GM23248 (cell line): Measurements from ENCODE around the gene ACO2. TPM values are rescaled to one million over a fixed set of nuclear protein-coding genes. Genes with fewer than 3 reads are reported as not detected.
A peak's percentile ranks its signal among the peaks of the same experiment; 100 is the strongest.

Experiments
- DNase-seq: peaks from one replicate; pipeline ENCODE4 v3.0.0-alpha.2; 2015
- H2AFZ ChIP-seq: fragments of 200-600 bp; sonication (generic); 2 replicates; pipeline ENCODE4 v1.6.1; 2016; ENCODE audit warnings: antibody characterized with exemption
- H3F3A ChIP-seq: fragments of 200-600 bp; sonication (generic); 2 replicates; pipeline ENCODE4 v1.6.1; 2016; ENCODE audit warnings: mild to moderate bottlenecking, antibody characterized with exemption, mixed run types; ENCODE audit not compliant: insufficient read depth
- H3K27ac ChIP-seq: fragments of 200-600 bp; sonication (generic); 2 replicates; pipeline ENCODE4 v1.5.1; 2016; ENCODE audit warnings: mild to moderate bottlenecking
- H3K27me3 ChIP-seq: fragments of 200-600 bp; sonication (generic); replicated peaks from 2 replicates; pipeline ENCODE4 v1.6.1; 2016; ENCODE audit warnings: mild to moderate bottlenecking; ENCODE audit not compliant: insufficient read depth
- H3K36me3 ChIP-seq: fragments of 200-600 bp; sonication (generic); 2 replicates; pipeline ENCODE4 v1.6.1; 2016; ENCODE audit warnings: low read depth, mild to moderate bottlenecking
- H3K4me1 ChIP-seq: fragments of 200-600 bp; sonication (generic); 2 replicates; pipeline ENCODE4 v1.6.1; 2016; ENCODE audit warnings: mild to moderate bottlenecking; ENCODE audit not compliant: insufficient read depth
- H3K4me2 ChIP-seq: fragments of 200-600 bp; sonication (generic); one replicate; pipeline ENCODE4 v1.6.1; 2016; ENCODE audit warnings: mild to moderate bottlenecking; ENCODE audit not compliant: unreplicated experiment
- H3K4me3 ChIP-seq: fragments of 200-600 bp; sonication (generic); 2 replicates; pipeline ENCODE4 v1.5.1; 2016; ENCODE audit warnings: mild to moderate bottlenecking
- H3K79me2 ChIP-seq: fragments of 200-600 bp; sonication (generic); 2 replicates; pipeline ENCODE4 v1.6.1; 2016; ENCODE audit warnings: mild to moderate bottlenecking; ENCODE audit not compliant: insufficient read depth
- H3K9ac ChIP-seq: fragments of 200-600 bp; sonication (generic); 2 replicates; pipeline ENCODE4 v1.6.1; 2016; ENCODE audit warnings: mild to moderate bottlenecking
- H3K9me2 ChIP-seq: fragments of 200-600 bp; sonication (generic); 2 replicates; pipeline ENCODE4 v1.6.1; 2016; ENCODE audit warnings: mixed run types, mild to moderate bottlenecking, moderate library complexity; ENCODE audit not compliant: insufficient read depth
- H3K9me3 ChIP-seq: fragments of 200-600 bp; sonication (generic); one replicate; pipeline ENCODE4 v1.6.1; 2017; ENCODE audit warnings: low read depth
- H4K20me1 ChIP-seq: fragments of 200-600 bp; sonication (generic); 2 replicates; pipeline ENCODE4 v1.6.0; 2016; ENCODE audit not compliant: insufficient read depth
- EZH2 ChIP-seq: fragments of 200-600 bp; sonication (generic); IDR thresholded peaks from 2 replicates; pipeline ENCODE4 v1.6.1; 2018; ENCODE audit warnings: antibody characterized with exemption, mild to moderate bottlenecking; ENCODE audit not compliant: insufficient read depth, poor library complexity, severe bottlenecking
- EZH2phosphoT487 ChIP-seq: fragments of 200-600 bp; sonication (generic); IDR thresholded peaks from 2 replicates; pipeline ENCODE4 v1.6.1; 2018; ENCODE audit warnings: antibody characterized with exemption, moderate library complexity, mild to moderate bottlenecking, low read depth; ENCODE audit not compliant: insufficient read depth
- WGBS, 2 experiments: methylation state at CpG; one replicate each; pipeline ENCODE4 v1.1.6; 2015 to 2017; ENCODE audit warnings: low lambda C conversion rate in 2 of 2, low coverage in 1 of 2; ENCODE audit errors: missing lambda C conversion rate in 2 of 2; 5-methylcytosine and 5-hydroxymethylcytosine counted together
- in situ Hi-C: fragments of 300-500 bp; cut with MboI; formaldehyde crosslinking; loops from 2 replicates; pipeline ENCODE4 v1.15.0; 2020
- polyA plus RNA-seq: library from polyadenylated mRNA; unstranded; fragments of >200 nt; fragmentation: Nextera tagmentation; extraction: Ambion mirVana; gene quantifications from 2 replicates; pipeline ENCODE4 v1.2.1, GENCODE V29; 2016
- total RNA-seq: library from RNA; depleted of rRNA; stranded (reverse); fragments of >200 nt; shearing (Covaris generic); gene quantifications from 2 replicates; pipeline ENCODE4 v1.2.3, GENCODE V29; 2014; rRNA removed

ACO2 gene
- total RNA-seq (41.5 and 60.4 TPM in 2 replicates), polyA plus RNA-seq (68.1 and 68.7 TPM in 2 replicates)

DNA sequence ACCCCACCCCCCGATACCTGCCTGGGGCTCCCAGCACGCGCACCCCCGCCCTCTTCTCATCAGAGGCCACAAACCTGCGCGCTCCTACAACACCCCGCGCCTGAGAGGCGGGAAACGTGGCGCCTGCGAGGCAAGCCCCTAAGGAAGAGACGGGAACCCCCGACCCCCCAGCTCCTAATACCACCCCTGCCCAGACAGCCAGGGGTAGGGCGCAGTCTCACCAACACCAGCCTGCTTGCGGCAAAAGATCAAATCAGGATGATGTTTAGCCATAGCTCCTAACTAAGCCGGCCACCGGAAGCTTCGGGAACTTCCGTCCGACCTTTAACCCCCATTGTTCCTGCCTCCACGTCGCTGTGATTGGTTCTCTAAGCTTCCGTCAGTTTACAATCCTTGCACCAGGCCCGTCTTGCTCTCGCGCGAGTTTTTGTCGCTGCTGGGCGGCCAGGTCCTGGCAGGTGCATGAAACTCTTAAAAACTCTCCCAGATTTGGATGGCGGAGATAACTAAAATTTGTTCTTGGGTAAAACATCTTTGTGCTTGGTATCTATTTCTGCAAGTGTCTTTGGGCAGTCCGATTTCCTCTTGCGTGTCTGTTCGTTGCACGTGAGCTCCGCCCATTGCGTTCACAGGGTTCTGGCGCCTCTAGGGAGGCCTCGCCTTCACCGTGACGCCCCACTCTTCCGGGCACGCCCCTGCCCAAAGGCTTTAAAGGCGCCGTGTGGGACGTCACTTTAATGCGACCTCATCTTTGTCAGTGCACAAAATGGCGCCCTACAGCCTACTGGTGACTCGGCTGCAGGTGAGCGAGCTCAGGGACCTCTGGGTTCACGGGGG is at the start of gene ACO2, which contains the start of gene PHF5A:
Gene ACO2, plus strand, starts transcription at position 737 of the 837 bp plus-strand sequence. Its CDS starts 30 bp downstream, at position 767.
Gene PHF5A, minus strand, starts transcription at position 312 of the 837 bp plus-strand sequence. Its CDS starts 39 bp downstream, at position 273.
- H3K4me3 ChIP-seq = peak within 1 kb of the TSS; percentile 92
- in situ Hi-C loops = no loop called here
- 1% methylated on average over 41 to 50 of the region's 51 CpGs for WGBS, 2 experiments
- H3K9ac ChIP-seq = peak within 1 kb of the TSS; percentile 98
- TF ChIP-seq EZH2 (no peak), EZH2phosphoT487 (no peak)
- no peaks in the 10 kb centered on the region for H3K9me3 ChIP-seq
- peaks cover 34% of the 10 kb centered on the region for H3K36me3 ChIP-seq
- no peaks in the 10 kb centered on the region for H3K27me3 ChIP-seq
- H3K79me2 ChIP-seq = peaks cover 96% of the 10 kb centered on the region
- H3K4me2 ChIP-seq = peak within 1 kb of the TSS; percentile 93
- DNase-seq = peak; percentile 99
- H3K9me2 ChIP-seq = no peaks in the 10 kb centered on the region
- peaks cover 8% of the 10 kb centered on the region for H3K4me1 ChIP-seq
- peak within 1 kb of the TSS; percentile 91 for H3K27ac ChIP-seq
- peaks cover 4% of the 10 kb centered on the region; the same call in 1 of the 2 replicates for H3F3A ChIP-seq
- peak within 1 kb of the TSS; percentile 90 for H2AFZ ChIP-seq
- no peaks in the 10 kb centered on the region for H4K20me1 ChIP-seq

DNA sequence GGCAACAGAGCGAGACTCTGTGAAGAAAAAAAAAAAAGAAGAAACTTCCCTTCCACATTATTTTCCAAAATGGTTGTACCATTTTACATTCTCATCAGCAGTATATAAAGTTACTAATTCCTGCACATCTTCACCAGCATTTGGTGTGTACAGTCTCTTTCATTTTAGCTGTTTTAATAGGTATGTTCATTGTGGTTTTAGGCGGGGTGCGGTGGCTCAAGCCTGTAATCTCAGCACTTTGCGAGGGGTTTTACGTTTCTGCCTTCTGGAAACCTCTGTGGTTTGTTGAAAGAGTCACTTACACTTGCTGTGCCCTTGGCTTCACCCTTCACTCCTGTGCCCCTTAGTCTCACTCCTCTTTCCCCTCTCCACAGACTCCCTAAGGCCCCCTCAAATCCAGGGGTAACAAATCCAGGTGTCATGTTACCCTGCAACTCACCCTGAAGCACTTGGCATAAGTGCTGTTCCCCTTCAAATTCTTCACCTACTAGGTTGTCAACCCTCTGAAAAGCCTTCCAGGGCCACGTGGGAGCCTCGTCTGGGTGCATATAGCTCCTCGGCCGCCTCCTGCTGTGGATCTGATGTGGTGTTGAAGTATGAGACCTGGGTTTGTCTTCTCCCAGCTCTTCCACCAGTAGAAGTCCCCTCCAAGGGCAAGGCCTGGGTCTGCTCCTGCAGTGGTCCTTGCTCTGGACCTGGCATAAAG is 43.1 kb upstream of the ACO2 start:
- Histone ChIP-seq H3K27ac (no peak overlapping the region), H3K9me2 (no peaks in the 10 kb centered on the region)
- 75 to 76% methylated on average over 9 of the region's 9 CpGs for WGBS, 2 experiments

DNA sequence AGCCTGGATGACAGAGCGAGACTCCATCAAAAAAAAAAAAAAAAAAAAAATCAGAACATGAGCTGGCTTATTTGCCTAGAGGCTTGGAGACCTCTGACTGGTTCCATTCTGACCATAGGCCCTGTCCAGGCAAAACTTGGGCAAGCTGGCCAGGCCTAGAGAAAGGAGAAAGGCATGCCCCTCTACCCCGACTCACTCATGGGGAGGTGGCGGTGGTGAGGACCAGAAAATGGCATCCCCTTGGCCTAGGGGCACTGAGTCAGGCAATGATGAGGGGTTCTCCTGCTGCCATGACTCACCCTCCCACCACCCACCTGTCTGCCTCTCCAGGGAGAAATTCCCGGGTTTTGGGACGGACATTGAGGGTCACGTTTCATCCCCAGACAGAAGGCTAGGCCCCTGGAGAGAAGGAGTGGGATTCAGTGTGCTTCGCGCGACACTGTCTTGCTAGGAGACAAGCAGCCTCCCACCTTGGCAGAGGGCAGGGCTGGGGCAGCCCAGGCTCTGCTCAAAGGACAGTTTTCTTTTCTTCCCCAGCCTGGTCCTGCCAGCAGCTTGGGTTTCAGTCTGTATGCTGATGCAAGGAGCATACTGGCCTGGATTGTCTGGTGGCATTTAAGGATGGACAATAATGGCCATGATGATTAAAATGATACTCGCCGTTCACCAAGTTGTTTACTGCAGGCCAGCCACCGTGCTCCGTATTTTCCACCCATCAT is 39.5 kb upstream of the ACO2 start:
- H3K9me3 ChIP-seq = no peaks in the 10 kb centered on the region
- H3K27ac ChIP-seq = no peak overlapping the region
- in situ Hi-C loops = no loop called here
- peaks cover 20% of the 10 kb centered on the region for H3K79me2 ChIP-seq
- peak; percentile 27 for DNase-seq
- no peaks in the 10 kb centered on the region for H4K20me1 ChIP-seq
- WGBS, 2 experiments = 80 to 82% methylated on average over 13 of the region's 13 CpGs
- no peak overlapping the region for H3K4me2 ChIP-seq
- H3K27me3 ChIP-seq = no peaks in the 10 kb centered on the region
- H3K36me3 ChIP-seq = no peaks in the 10 kb centered on the region; the same call in 1 of the 2 replicates
- no peak overlapping the region for H3K9ac ChIP-seq
- peaks cover 3% of the 10 kb centered on the region; the same call in 1 of the 2 replicates for H3K4me1 ChIP-seq
- H3F3A ChIP-seq = peaks cover 40% of the 10 kb centered on the region
- no peak overlapping the region for H3K4me3 ChIP-seq
- no peak overlapping the region for H2AFZ ChIP-seq
- no peaks in the 10 kb centered on the region for H3K9me2 ChIP-seq
- TF ChIP-seq EZH2 (no peak), EZH2phosphoT487 (no peak)

More for the DNA sequence above, 43.1 kb upstream of the ACO2 start:
- DNase-seq = no peak
- H3K36me3 ChIP-seq = no peaks in the 10 kb centered on the region
- no peak overlapping the region for H3K4me3 ChIP-seq
- H3F3A ChIP-seq = peaks cover 12% of the 10 kb centered on the region; the same call in 1 of the 2 replicates
- TF ChIP-seq EZH2 (no peak), EZH2phosphoT487 (no peak)
- no peak overlapping the region for H3K9ac ChIP-seq
- H3K4me2 ChIP-seq = no peak overlapping the region
- in situ Hi-C loops = no loop called here
- H3K27me3 ChIP-seq = no peaks in the 10 kb centered on the region
- H3K79me2 ChIP-seq = no peaks in the 10 kb centered on the region
- H3K4me1 ChIP-seq = no peaks in the 10 kb centered on the region
- H4K20me1 ChIP-seq = no peaks in the 10 kb centered on the region
- H3K9me3 ChIP-seq = no peaks in the 10 kb centered on the region
- no peak overlapping the region for H2AFZ ChIP-seq

DNA sequence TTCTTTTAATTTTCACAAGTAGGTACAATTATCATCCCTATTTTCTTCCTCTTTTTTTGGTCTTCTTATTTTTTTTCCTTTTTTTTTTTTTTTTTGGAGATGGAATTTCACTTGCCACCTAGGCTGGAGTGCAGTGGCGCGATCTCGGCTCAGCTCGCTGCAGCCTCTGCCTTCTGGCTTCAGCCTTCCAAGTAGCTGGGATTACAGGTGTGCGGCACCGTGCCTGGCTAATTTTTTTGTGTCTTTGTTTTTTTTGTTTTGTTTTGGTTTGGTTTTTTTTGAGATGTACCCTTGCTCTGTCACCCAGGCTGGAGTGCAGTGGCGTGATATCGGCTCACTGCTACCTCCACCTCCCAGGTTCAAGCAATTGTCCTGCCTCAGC is 39.0 kb upstream of the ACO2 start:
- H4K20me1 ChIP-seq = no peaks in the 10 kb centered on the region; the same call in 1 of the 2 replicates
- no peak overlapping the region for H2AFZ ChIP-seq
- peaks cover 26% of the 10 kb centered on the region for H3K79me2 ChIP-seq
- H3K9me2 ChIP-seq = no peaks in the 10 kb centered on the region
- no peak for DNase-seq
- in situ Hi-C loops = no loop called here
- H3K4me1 ChIP-seq = peaks cover 3% of the 10 kb centered on the region; the same call in 1 of the 2 replicates
- no peak overlapping the region for H3K27ac ChIP-seq
- H3K4me3 ChIP-seq = no peak overlapping the region
- no peak overlapping the region for H3K4me2 ChIP-seq
- H3K9ac ChIP-seq = no peak overlapping the region
- no peaks in the 10 kb centered on the region for H3K9me3 ChIP-seq
- no peaks in the 10 kb centered on the region for H3K27me3 ChIP-seq
- H3K36me3 ChIP-seq = peaks cover under 1% of the 10 kb centered on the region; the same call in 1 of the 2 replicates
- TF ChIP-seq EZH2 = no peak
- TF ChIP-seq EZH2phosphoT487 = no peak
- WGBS, 2 experiments = 98 to 99% methylated on average over 8 of the region's 8 CpGs
- H3F3A ChIP-seq = peaks cover 44% of the 10 kb centered on the region
